GM19023 (cell line): ENCODE measurements around the gene GDF7.

Experiments used
- ATAC-seq: cut with Tn5 transposase; IDR thresholded peaks from one replicate; pipeline ENCODE4 v1.9.1; 2021; ENCODE audit warnings: mild to moderate bottlenecking, moderate library complexity; ENCODE audit not compliant: unreplicated experiment

The GDF7 gene

GRCh38 chr2:20643060-20643459, 23.9 kb upstream of the GDF7 start:
- ATAC-seq, result no peak

- ATAC-seq, result no peak
These were observed 23.1 kb upstream of the GDF7 start for GRCh38 chr2:20643826-20644225.

GRCh38 chr2:20645301-20645701, 21.6 kb upstream of the GDF7 start:
- ATAC-seq, result no peak

GRCh38 chr2:20645761-20646160, 21.2 kb upstream of the GDF7 start:
- ATAC-seq, result no peak

GRCh38 chr2:20646446-20646845, 20.5 kb upstream of the GDF7 start:
- no peak for ATAC-seq

- no peak for ATAC-seq
These were observed 19.7 kb upstream of the GDF7 start for GRCh38 chr2:20647211-20647610.

- ATAC-seq, result no peak
These were observed 19.2 kb upstream of the GDF7 start for GRCh38 chr2:20647738-20648137.

GRCh38 chr2:20648206-20648605, 18.7 kb upstream of the GDF7 start:
- ATAC-seq, result no peak

GRCh38 chr2:20648831-20649230, 18.1 kb upstream of the GDF7 start:
- no peak for ATAC-seq

GRCh38 chr2:20649576-20649975, 17.4 kb upstream of the GDF7 start:
- ATAC-seq, result no peak

GRCh38 chr2:20649976-20650375, 17.0 kb upstream of the GDF7 start:
- ATAC-seq, result no peak

- peak; percentile 6 for ATAC-seq
These were observed 16.5 kb upstream of the GDF7 start for GRCh38 chr2:20650393-20650876.

GRCh38 chr2:20650877-20651730, 15.8 kb upstream of the GDF7 start, which contains the start of gene HS1BP3:
TSS of gene HS1BP3 (minus strand) at chr2:20651098. CDS start at chr2:20651063, 35 bp downstream.
- peak; percentile 94 for ATAC-seq

GRCh38 chr2:20651731-20652099, 15.2 kb upstream of the GDF7 start:
- no peak for ATAC-seq

GRCh38 chr2:20652141-20652540, 14.8 kb upstream of the GDF7 start:
- ATAC-seq, result no peak

GRCh38 chr2:20652673-20653575, 14.0 kb upstream of the GDF7 start:
- no peak for ATAC-seq

- ATAC-seq, result no peak
These were observed 13.0 kb upstream of the GDF7 start for GRCh38 chr2:20653695-20654534.

GRCh38 chr2:20654535-20654813, 12.5 kb upstream of the GDF7 start:
- no peak for ATAC-seq

GRCh38 chr2:20656561-20656960, 10.4 kb upstream of the GDF7 start:
- ATAC-seq, result no peak

GRCh38 chr2:20657522-20658235, 9.3 kb upstream of the GDF7 start:
- ATAC-seq, result no peak
